Kidney (tissue), 14 donors: ENCODE measurements around the gene CNTN5. TPM values are rescaled to one million over a fixed set of nuclear protein-coding genes. Genes with fewer than 3 reads are reported as not detected.
A peak's percentile ranks its signal among the peaks of the same experiment; 100 is the strongest.

Experiments used
- DNase-seq, 5 donors: peaks; one replicate each; pipeline ENCODE4 v3.0.0-alpha.2; 2013 to 2020
- FAIRE-seq: peaks from 2 replicates; lab custom pipeline; 2012; peaks lifted over from hg19 to GRCh38; lab: Jason Lieb, UNC
- H3K27ac ChIP-seq, 2 donors: one replicate each; pipeline ENCODE4 v1.7.0; 2013; ENCODE audit warnings: low read depth in 2 of 2, low read length in 2 of 2, inconsistent platforms in 1 of 2
- H3K27me3 ChIP-seq: one replicate; pipeline ENCODE4 v1.7.1; 2013; ENCODE audit warnings: low read length, inconsistent platforms; ENCODE audit not compliant: control insufficient read depth, insufficient read depth
- H3K36me3 ChIP-seq, 3 donors: one replicate each; pipeline versions ENCODE4 v1.7.0 to v1.7.1; 2013; ENCODE audit warnings: low read length in 3 of 3, control low read depth in 1 of 3, inconsistent platforms in 1 of 3; ENCODE audit not compliant: insufficient read depth in 3 of 3, control insufficient read depth in 2 of 3
- H3K4me1 ChIP-seq, 3 donors: one replicate each; pipeline versions ENCODE4 v1.7.0 to v1.7.1; 2013; ENCODE audit warnings: low read length in 3 of 3, inconsistent platforms in 1 of 3, low read depth in 1 of 3; ENCODE audit not compliant: control insufficient read depth in 2 of 3, insufficient read depth in 2 of 3
- H3K4me3 ChIP-seq, 3 donors: one replicate each; pipeline versions ENCODE4 v1.7.0 to v1.8.1; 2013; ENCODE audit warnings: low read length in 3 of 3, control low read depth in 1 of 3, inconsistent platforms in 1 of 3
- H3K9ac ChIP-seq, 3 donors: one replicate each; pipeline versions ENCODE4 v1.7.0 to v1.7.1; 2013; ENCODE audit warnings: low read length in 3 of 3, control low read depth in 1 of 3, inconsistent platforms in 1 of 3
- H3K9me3 ChIP-seq, 3 donors: one replicate each; pipeline versions ENCODE4 v1.7.0 to v1.7.1; 2013; ENCODE audit warnings: low read length in 3 of 3, control low read depth in 1 of 3, inconsistent platforms in 1 of 3; ENCODE audit not compliant: control insufficient read depth in 2 of 3, insufficient read depth in 1 of 3
- intact Hi-C: fragments of 100-400 bp; cut with DNase I; formaldehyde crosslinking; loops from one replicate; pipeline ENCODE4 v1.11.1; 2022
- polyA plus RNA-seq: library from polyadenylated mRNA; stranded (reverse); fragments of 350-450 nt; fragmentation: Illumina TruSeq; extraction: RNeasy Lipid Tissue Mini Kit (QIAGEN cat#74804); gene quantifications from one replicate; pipeline ENCODE4 v1.2.3, GENCODE V29; 2014; ENCODE audit warnings: low read depth, low replicate concordance; ENCODE audit not compliant: insufficient read depth
- total RNA-seq: library from RNA; stranded (reverse); fragmentation: NEBNext Ultra II Directional; extraction: Animal tissue kit (Norgen Biotek cat#: 25700); gene quantifications from one replicate; pipeline ENCODE4 v1.2.1, GENCODE V29; 2021
- TF ChIP-seq, protein P1 (sequence below): IDR thresholded peaks from 3 replicates; pipeline ENCODE4 v1.5.1; 2012; ENCODE audit warnings: mild to moderate bottlenecking, moderate library complexity, borderline replicate concordance; ENCODE audit not compliant: insufficient read depth; ENCODE audit errors: extremely low read depth
- donor health status: control.
- donor health status: control.
- donor health status: control.
- donor health status: control.
- donor health status: control.
- donor health status: DM: yes; HTN: yes; CAD: no.
- donor health status: Normal renal cell carcinoma (clear cell type).

The CNTN5 gene
- total and polyA plus RNA-seq, 2 donors from 2014 or later, result 0.11 to 0.66 TPM

DNA sequence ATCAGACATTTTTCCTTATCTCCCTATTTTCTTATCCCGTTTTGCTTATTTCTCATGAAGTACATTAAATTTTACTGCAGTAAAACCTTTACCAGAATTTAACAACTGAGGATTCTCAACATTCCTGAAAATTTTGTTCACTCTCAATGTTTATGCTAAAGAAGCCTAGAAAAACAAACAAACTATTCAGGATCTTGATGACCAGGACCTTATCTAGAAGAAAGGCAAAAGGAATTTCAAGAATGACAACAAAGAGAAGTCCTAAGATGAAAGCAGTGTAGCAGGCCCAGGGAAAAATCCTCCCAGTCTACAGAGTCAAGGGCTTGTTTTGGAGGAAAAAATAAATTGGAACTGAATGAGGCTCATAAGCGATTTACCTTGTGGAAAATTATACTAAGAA lies 1383.1 kb downstream of the CNTN5 start:
- DNase-seq (peak in 2 of 5 donors; percentile 43 to 55), FAIRE-seq (no peak)
- H3K27ac ChIP-seq, result no peak overlapping the region
- no peak overlapping the region for H3K4me3 ChIP-seq
- peaks cover 0 to 6% (median 0%) of the 10 kb centered on the region in 3 donors for H3K4me1 ChIP-seq
- no peaks in the 10 kb centered on the region for H3K36me3 ChIP-seq
- H3K9me3 ChIP-seq, result peaks cover 0 to 4% (median 0%) of the 10 kb centered on the region in 3 donors
- TF ChIP-seq, protein P1, sequence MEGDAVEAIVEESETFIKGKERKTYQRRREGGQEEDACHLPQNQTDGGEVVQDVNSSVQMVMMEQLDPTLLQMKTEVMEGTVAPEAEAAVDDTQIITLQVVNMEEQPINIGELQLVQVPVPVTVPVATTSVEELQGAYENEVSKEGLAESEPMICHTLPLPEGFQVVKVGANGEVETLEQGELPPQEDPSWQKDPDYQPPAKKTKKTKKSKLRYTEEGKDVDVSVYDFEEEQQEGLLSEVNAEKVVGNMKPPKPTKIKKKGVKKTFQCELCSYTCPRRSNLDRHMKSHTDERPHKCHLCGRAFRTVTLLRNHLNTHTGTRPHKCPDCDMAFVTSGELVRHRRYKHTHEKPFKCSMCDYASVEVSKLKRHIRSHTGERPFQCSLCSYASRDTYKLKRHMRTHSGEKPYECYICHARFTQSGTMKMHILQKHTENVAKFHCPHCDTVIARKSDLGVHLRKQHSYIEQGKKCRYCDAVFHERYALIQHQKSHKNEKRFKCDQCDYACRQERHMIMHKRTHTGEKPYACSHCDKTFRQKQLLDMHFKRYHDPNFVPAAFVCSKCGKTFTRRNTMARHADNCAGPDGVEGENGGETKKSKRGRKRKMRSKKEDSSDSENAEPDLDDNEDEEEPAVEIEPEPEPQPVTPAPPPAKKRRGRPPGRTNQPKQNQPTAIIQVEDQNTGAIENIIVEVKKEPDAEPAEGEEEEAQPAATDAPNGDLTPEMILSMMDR, result no peak
- no peak overlapping the region for H3K9ac ChIP-seq
- no peaks in the 10 kb centered on the region for H3K27me3 ChIP-seq
- intact Hi-C loops, result no loop called here

DNA sequence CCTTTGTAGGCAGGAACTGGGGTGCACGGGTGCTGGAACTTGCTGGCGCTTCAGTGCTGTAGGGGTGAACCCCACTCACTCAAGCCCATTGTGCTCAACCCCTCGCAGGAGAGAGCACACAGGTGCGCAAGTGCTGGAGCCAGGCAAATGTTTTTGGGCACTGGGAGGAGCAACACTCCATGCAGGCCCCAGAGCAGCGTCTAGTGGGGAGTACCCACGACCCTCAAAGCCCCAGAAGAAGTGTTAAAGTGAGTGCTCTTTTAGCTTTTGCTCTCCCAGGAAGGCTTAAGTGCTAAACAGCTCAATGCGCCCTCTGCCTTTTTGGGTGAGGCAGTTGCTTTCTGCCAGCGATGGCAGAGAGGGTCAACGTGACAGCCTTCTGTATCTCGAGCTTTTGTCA lies 1384.2 kb downstream of the CNTN5 start:
- FAIRE-seq, result no peak
- Histone ChIP-seq H3K27me3 (no peaks in the 10 kb centered on the region), H3K9me3 (peaks cover 0 to 4% (median 0%) of the 10 kb centered on the region in 3 donors), H3K4me3 (no peak overlapping the region), H3K4me1 (peaks cover 0 to 6% (median 0%) of the 10 kb centered on the region in 3 donors), H3K9ac (no peak overlapping the region), H3K27ac (no peak overlapping the region), H3K36me3 (no peaks in the 10 kb centered on the region)
- intact Hi-C loops, result no loop called here
- TF ChIP-seq, protein P1, result no peak
- DNase-seq, result no peak
